GM21423 (cell line): ENCODE results near the gene PSAT1.

Experiments
- ATAC-seq: cut with Tn5 transposase; IDR thresholded peaks from one replicate; pipeline ENCODE4 v1.9.1; 2021; ENCODE audit warnings: mild to moderate bottlenecking, moderate library complexity; ENCODE audit not compliant: unreplicated experiment

The PSAT1 gene

DNA sequence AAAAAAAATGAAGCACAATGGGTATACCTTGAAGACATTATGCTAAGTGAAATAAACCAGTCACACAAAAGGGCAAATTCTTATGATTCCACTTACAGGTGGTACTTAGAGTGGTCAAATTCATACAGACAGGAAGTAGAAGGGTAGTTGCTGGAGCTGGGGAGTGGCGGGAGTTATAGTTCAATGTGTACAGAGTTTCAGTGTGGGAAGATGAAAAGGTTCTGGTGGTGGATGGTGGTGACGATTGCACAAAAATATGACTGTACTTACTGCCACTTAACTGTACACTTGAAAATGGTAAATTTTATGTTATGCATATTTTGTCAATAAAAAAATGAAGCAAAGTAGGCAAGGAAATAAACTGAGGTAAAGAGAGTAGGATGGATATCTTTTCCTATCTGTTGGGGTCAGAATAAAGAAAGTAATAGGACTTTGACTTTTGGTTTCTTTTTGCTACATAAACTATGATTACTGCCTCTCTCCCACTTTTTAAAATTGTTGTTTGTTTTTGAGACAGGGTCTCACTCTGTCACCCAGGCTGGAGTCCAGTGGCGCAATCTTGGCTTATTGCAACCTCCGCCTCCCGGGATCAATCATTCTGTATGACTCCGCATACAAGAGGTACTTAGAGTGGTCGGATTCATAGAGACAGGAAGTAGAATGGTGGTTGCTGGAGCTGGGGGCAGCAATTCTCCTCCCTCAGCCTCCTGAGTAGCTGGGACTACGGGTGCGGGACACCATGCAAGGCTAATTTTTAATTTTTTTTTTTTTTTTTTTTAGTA lies 4.0 kb upstream of the PSAT1 start:
- no peak for ATAC-seq

DNA sequence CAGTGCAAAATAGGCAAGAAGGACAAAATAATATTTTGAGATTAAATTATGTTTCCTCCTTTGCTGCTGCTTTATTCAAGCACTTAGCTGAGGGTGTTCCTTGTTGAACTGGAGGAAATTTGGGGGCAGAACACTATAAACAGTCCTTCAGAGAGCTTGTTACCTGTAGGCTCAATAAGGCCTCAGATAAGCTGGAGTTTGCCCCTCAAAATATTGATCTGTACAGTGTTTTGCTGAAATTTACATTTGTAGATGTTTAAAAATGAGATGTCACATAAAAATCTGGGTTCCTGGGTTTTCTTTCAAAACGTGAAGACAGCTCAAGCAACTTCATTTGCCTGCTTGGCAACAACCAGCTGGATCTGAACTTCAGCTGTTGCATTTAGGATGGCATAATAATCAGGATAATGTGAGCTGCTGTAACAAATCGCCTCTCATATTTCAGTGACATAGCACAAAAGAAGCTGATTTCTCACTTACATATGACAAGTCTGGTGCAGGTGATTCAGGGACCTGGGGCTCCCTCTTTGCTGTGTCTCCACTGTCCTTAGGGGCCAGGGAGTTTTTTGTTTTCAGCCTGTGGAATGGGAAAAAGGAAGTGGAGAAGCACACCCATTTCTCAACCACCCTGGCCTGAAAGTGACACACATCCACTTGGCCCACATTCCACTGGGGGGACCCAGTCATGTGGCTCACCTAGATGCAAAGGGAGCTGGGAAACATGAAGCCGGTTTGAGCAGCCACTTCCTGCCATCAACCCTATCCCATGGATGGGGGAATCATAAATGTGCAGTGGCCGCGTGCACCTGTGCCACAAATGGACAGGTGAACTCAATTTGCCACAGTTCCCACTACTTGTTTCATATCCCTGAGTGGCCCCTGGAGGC lies 2.4 kb upstream of the PSAT1 start:
- no peak for ATAC-seq

DNA sequence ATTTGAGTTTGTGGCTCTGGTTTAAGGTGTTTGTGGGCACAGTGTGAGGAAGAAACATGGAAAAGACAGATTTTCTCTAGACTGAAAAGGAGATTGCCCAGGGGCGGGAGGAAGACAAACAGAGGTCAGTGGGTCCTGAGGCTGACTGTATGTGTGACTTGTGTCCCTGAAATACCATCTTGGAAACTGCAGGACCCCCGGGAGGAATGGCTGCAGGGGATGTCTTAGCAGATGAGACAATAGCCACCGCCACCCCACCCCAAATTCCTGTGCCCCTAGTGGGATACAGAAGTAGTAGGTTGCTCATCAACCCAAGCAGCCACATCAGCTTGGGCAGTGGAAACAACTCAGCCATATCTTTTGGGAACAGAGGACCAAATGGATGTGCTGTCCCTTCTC lies 1.7 kb upstream of the PSAT1 start:
- no peak for ATAC-seq

DNA sequence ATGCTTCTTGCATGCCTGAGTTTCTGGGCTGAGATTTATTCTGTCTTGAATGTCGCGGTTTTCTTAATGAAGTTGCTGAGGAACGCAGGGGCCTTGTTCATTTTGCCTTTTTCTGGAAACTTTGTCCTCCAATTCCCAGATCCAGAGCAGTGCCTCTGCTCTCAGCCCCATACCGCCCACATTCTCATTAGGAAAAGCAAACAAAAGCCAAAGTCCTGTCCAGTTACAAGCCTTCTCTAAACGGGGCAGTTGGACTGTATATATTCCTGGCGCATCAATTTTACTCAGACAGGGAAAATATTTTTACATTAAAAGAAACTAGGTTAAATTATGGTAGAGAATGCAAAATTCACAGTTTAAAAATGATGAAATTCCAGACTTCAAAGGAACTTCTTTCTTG lies 1.2 kb upstream of the PSAT1 start:
- ATAC-seq, result no peak

DNA sequence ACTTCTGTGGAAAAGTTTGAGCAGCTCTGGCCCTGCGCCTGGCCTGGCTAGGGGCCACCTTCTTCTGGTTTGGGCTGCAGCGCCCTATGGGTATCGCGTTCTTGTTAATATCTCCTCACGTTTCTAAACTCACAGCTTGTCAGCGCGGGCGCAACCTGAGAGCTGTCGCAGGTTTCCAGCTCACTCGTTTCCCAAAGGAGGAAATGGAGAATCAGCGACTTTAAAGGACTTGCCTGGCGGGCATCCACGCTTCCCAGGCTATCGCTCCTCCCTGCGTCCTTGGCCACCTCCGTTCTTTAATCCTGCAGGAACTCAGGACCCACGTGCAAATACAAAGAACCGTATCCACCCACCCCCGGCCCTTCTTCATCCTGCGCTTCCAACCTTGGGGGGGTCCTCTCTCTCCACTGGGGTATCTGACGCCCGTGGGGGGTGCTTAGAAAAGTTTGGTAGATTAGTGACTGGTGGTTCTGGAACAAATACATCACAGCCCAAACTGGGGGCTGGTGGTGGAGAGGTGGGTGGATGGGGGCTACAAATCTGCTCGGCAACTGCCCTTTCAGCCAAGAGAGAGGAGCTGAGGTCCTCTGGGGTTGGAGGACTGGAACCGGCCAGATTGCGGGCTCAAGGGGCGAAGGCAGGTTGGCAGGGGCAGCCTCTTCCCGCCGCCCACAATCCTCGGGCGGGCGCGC lies 578 bp upstream of the PSAT1 start:
- no peak for ATAC-seq

DNA sequence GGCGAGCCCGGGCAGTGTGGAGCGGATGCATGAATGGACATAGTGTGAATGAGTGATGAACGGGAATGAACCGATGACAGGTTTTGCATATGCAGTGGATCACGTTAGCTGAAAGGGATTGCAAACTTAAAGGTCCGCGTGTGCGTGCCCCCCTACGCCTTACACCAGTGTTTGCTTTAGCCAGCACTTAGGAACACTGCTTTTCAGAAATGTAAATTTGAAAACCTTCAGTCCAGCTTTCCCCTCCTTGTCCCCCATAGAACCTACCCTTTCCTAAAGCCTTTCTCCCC lies 692 bp downstream of the PSAT1 start:
- ATAC-seq, result no peak

DNA sequence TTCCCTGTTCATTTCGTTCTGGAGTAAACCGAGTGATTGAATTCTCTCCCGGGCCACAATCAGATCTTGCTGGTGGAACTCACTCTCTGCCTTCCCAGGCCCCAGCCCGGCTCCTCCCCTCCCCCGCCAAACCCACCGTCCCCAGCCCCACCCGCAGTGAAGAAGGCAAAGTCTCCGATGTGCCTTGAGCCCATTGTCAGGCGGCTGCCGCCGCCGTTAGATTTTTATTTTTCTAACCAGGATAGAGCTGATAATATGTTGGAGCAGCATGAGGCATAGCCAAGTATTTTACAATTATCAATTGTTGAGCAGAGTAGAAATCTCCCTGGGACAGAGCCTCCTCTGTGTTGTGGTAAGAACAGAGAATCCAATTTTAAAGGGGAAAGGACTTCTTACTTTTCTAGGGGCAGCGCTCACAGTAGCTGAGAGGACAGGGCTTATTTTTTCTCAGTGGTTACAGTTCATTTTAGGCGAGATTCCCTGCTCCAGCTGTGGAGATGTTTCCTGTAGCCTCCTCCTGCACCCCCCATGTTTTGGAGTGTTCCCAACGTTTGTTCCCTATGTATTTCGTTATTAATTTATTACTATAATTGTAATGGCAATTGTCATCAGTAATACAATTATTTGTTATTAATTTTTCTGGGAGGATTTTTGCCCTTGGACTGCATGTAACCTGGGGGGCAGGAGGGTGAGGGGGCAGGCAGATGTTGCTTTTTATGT lies 1.3 kb downstream of the PSAT1 start:
- ATAC-seq, result no peak

DNA sequence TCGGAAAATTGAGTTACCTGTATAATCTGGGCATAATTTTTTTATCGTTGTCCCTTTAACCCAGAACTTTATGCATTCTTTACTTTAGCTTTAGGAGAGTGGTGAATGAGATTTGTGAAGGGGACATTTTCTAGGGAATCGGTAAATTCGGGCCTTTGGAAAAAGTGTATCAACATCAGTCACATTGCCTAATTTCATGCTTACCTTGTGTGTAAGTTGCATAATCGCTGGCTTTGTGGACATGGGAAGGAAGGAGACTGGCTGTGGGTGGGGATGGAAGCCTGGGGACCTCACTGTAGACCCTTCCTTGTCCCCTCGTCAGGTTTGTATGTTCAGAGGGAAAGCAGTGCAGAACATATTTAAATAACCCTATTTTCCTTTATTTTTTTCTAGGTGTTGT lies 3.3 kb downstream of the PSAT1 start:
- no peak for ATAC-seq

DNA sequence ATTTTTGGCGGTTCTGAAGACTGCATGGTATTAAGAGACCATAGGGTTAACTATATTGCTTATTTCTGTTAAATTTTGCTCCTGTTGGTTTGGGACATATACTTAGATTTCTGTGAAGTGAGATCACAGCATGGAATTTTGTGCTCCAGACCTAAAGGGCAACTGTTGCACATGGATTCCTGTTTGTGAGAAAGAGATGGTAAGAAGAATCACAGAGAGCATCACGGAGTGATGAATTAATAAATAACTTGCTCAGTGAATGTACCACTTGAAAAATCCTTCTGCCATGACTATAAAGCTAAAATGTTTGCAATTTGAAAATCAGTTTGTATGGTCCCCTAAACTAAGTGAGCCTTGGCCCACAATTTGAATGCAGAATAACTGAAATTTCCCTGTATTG lies 4.5 kb downstream of the PSAT1 start:
- no peak for ATAC-seq

DNA sequence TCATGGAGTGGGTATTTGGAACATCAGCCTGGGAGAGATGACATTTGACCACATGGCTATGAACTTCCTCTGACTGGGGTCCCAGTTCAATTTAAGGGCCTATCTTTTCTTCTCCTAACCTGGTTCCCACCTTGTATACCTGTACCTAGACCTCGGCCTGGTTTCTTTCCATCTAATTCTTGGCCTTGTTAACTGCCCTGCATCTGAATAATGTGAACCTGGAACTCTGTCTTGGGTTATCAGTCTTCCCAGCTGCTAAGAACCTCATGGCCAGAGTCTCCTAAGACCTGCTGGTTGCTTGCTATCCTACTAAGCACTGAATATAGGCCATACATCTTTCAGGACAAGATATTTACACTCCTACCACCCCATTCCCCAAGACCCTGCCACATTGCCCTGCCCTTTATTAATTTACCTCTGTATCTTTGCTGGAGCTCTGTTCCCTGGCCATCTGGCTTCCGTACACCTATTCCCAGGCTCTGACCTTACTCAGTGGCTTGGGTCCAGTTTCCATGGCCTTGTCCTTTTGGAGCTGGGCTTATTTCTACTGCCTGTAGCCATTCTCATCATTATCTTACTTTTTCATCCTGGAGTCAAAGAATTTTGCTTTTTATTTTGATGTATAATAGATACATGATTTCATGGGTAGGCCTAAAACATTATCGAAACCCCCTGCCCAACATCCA lies 6.6 kb downstream of the PSAT1 start:
- ATAC-seq, result no peak

DNA sequence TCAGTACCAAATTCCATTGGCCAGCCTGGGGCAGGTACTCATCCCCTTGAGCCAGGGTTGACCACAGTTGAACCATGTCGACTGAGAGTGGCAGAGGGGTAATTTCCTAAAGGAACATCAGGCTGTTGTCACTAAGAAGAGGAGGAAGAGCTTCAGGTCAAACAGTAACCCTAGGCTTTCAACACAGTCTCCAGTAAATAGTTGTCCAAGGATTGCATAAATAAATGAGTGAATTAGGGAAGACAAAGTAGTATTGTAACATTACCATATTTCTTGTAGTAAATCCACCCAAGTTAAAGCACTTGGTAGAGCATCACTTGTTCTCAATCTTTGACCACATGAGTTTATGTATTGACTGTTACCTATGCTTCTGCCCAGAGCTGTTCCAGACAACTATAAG lies 7.4 kb downstream of the PSAT1 start:
- no peak for ATAC-seq

DNA sequence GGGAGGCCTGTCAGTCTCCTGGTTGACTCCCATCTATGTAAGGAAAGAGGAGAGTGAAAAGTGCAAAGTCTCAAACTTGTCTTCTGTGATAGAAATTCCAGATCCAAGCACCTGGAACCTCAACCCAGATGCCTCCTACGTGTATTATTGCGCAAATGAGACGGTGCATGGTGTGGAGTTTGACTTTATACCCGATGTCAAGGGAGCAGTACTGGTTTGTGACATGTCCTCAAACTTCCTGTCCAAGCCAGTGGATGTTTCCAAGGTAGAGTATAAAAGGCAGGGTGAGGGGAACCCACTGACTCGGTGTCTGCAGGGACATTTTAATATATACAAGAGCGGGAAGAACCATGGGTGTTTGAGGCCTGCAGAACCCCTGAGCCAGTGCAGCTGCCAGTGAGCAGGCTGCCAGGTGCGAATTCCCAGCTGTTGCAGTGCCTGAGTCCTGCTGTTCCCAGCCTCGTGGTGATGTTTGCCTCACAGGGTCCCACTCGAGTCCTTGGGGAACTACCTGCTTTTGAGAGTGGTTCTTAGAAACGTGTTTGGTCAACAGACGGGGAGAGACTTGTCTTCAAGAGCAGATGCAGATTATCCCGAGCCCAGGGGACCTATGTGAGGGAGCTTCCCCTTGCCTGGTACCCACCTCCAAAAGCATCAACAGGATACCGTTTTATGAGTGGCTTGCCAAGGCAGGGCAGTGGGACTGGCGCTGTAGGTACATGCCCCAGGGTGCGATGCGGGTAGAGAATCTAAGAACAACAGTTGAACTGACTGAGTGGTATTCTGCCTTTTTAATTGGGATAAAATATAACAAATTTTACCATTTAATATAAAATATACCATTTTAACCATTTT lies 9.5 kb downstream of the PSAT1 start:
- ATAC-seq, result no peak

DNA sequence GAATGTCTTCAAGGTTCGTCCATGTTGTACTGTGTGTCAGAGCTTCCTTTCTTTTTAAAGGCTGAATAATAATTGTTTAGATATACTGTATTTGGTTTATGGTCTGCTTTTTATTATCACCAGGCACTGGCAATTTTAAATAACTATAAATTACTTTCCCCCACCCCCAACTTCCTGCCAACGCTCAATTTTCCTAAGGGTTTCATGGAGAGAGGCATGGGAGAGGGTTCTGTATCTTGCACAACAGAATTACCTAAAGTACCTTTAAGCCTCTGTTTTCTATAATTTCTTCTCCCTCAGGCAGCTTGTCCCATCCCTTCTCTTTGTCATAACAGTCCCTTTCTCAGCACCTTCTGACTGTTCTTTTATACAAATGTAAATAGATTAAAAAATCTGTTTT lies 10.4 kb downstream of the PSAT1 start:
- ATAC-seq, result no peak

DNA sequence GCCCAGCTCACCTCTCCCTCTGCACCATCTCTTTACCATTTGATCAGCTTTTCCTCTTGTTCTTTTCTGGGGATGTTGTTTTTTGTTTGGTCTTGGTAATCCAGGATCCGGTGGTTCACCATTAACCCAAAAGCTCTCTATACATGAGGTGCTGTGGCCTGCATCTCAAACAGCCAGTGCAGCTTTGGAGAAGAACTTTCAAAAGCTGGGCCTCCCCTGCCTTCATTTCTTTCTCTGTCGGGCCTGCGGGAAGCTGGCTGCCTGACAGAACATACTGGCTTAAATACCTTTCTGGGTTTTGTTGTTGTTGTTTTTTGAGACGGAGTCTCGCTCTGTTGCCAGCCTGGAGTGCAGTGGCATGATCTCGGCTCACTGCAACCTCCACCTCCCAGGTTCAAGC lies 12.1 kb downstream of the PSAT1 start:
- ATAC-seq, result no peak

DNA sequence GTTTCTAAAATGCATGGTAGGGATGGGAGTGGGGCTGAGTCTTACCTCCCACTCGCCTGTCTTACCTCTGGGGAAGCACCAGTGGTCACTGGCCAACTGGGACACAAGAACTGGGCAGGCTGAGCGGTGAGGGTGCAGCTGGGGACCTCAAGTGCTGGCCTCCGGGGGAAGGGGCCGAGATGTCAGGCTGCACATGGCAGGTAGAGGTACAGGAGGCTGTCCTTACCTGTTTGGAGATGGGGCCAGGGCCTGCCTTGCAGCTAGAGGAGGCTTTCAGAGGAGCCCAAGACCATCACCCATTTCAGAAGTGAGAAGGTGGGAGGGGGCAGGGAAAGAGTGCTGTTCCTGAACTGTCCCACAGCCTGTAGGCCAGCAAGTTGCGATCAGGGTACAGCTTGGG lies 14.2 kb downstream of the PSAT1 start:
- ATAC-seq, result no peak

DNA sequence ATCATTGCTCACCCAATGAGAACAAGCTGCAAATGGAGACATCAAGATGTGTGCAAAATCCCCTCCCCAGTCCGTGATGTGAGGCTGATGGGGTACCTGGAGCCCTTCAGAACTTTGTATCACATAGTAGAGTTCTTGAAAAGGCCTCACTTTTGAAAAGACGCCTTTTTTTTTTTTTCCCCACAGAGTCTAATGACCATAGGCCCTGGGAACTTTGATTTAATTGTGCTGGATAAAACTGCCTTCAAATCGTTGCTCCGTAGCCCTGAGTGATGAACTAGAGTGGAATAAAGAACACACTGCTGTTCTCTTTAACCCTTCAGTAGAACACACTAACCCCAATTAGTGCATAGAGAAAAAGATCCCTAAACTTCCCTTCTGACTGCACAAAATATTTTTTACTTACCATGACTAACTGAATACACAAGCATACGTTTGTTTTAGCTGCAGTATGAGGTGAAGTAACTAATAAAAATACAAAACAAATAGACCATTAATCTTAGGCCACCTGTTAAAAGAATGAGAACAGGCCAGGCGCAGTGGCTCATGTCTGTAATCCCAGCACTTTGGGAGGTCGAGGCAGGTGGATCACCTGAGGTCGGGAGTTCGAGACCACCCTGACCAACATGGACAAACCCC lies 15.1 kb downstream of the PSAT1 start:
- ATAC-seq, result no peak

DNA sequence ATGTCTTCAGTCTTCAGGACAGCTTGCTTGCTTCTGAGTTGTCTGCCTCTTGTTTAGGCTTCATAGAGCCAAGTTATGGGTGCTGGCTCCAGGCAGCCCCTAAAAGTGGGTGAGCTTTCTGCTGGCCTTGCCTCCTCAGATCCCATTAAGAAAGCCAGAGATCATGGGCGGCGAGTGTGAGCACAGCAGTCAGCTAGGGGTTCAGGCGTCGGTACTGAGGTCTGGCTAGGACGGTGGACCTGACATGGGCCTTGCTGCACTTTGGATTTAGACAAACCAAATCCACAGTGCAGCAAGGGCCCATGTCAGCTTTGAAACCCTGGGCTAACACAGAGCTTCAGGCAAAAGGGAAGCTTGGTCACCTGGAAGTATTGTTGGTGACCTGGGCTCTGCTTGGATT lies 17.6 kb downstream of the PSAT1 start:
- ATAC-seq, result no peak

DNA sequence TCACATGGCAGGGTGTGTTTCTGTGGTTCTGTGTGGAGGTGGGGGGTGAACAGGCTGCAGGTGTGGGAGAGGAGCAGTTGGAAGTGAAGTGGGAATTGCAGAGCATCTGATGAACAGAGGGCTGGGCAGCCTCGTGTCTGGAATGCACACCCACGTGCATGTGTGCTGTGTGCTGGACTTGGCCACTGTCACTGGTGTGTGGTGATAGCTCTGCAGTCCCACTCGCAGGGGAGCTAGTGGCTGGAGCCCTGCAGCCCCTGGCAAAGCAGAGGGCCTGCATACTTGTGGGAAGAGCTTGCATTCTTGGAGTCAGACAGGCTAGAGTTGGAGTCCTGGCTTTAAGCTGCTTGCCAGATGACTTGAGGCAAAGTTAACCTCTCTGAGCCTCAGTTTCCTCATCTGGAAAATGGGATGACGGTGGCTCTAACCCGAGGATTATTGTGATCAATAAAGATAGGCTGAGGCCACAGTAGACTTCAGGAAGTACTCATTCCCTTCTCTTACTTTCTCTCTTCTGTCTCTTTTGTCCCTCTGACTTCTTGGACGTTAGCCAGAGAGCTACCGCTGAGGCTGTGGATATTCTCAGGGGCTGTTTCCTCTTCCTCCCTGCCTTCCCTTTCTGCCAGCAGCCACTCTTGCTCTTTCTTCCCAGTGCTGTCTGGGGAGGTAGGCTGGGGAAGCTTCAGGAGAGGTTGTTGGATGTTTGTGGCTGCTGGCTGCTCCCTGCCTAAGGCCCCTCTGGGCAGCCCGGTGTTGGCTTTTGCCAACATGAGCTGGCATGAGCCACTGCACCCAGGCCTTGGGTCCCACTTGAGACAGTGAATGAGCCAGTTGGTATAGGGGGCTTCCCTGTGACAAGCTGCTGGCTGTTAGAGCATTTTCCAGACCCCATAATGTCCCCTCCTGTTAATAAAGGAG lies 18.3 kb downstream of the PSAT1 start:
- no peak for ATAC-seq
